Activated CD8-positive, alpha-beta memory T cell treated with anti-CD3 and anti-CD28 coated beads, Interleukin-2, amount 10 ng/mL, durations not matched to agents 7 days and 5 days (primary cell): ENCODE measurements around the gene PIK3R5. TPM values are rescaled to one million over a fixed set of nuclear protein-coding genes. Genes with fewer than 3 reads are reported as not detected.
A peak's percentile ranks its signal among the peaks of the same experiment; 100 is the strongest.

Source experiments
- ATAC-seq: fragments of 150-1000 bp; cut with Tn5 transposase; one replicate; pipeline ENCODE4 v1.10.0; 2021; ENCODE audit warnings: moderate library complexity
- CTCF ChIA-PET: fragments of 350-600 bp; sonication (Branson Sonifier 250); formaldehyde crosslinking; loops from one replicate; lab custom pipeline; 2021; ENCODE audit warnings: antibody characterized with exemption; lab: Charles Lee
- DNase-seq: peaks from one replicate; pipeline ENCODE4 v3.0.0-alpha.2; 2020
- H3K27ac Mint-ChIP-seq: one replicate; pipeline ENCODE4 v1.8.0; 2021; ENCODE audit warnings: mild to moderate bottlenecking, mixed read lengths
- H3K27me3 Mint-ChIP-seq: one replicate; pipeline ENCODE4 v1.8.0; 2021; ENCODE audit warnings: mixed read lengths
- H3K36me3 Mint-ChIP-seq: one replicate; pipeline ENCODE4 v1.8.0; 2021; ENCODE audit warnings: mild to moderate bottlenecking, mixed read lengths
- H3K4me1 Mint-ChIP-seq: one replicate; pipeline ENCODE4 v1.8.0; 2021; ENCODE audit warnings: mixed read lengths
- H3K4me3 Mint-ChIP-seq: one replicate; pipeline ENCODE4 v1.8.0; 2021; ENCODE audit warnings: mild to moderate bottlenecking, moderate library complexity, mixed read lengths
- H3K9me3 Mint-ChIP-seq: one replicate; pipeline ENCODE4 v1.8.0; 2022; ENCODE audit warnings: low read depth, mixed read lengths
- total RNA-seq, 2 experiments: library from RNA; stranded (reverse); gene quantifications; one replicate each; pipeline ENCODE4 v1.2.3, GENCODE V29; 2021

PIK3R5 gene, protein sequence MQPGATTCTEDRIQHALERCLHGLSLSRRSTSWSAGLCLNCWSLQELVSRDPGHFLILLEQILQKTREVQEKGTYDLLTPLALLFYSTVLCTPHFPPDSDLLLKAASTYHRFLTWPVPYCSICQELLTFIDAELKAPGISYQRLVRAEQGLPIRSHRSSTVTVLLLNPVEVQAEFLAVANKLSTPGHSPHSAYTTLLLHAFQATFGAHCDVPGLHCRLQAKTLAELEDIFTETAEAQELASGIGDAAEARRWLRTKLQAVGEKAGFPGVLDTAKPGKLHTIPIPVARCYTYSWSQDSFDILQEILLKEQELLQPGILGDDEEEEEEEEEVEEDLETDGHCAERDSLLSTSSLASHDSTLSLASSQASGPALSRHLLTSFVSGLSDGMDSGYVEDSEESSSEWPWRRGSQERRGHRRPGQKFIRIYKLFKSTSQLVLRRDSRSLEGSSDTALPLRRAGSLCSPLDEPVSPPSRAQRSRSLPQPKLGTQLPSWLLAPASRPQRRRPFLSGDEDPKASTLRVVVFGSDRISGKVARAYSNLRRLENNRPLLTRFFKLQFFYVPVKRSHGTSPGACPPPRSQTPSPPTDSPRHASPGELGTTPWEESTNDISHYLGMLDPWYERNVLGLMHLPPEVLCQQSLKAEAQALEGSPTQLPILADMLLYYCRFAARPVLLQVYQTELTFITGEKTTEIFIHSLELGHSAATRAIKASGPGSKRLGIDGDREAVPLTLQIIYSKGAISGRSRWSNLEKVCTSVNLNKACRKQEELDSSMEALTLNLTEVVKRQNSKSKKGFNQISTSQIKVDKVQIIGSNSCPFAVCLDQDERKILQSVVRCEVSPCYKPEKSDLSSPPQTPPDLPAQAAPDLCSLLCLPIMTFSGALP
- 10 to 100 TPM; 48.9 to 51.2 TPM for total RNA-seq

GRCh38 chr17:8965394-8966168 is at the start of gene PIK3R5:
Gene PIK3R5, minus strand, starts transcription at chr17:8965707. Its CDS starts 54,213 bp downstream, at chr17:8911494.
- Mint-ChIP-seq H3K27me3 (no peaks in the 10 kb centered on the region), H3K9me3 (peaks cover 12% of the 10 kb centered on the region), H3K27ac (peak within 1 kb of the TSS; percentile 97), H3K36me3 (peaks cover 44% of the 10 kb centered on the region), H3K4me3 (peak within 1 kb of the TSS; percentile 97), H3K4me1 (peaks cover 61% of the 10 kb centered on the region)
- CTCF ChIA-PET: interaction anchor here (1.0 to 3.3 kb wide), 7 partner anchors 9 to 70 kb away, joined by 3 to 23 read pairs (median 5); no protein-coding TSS in a partner anchor
- DNase-seq (peak; percentile 86), ATAC-seq (peak; percentile 87)

DNA sequence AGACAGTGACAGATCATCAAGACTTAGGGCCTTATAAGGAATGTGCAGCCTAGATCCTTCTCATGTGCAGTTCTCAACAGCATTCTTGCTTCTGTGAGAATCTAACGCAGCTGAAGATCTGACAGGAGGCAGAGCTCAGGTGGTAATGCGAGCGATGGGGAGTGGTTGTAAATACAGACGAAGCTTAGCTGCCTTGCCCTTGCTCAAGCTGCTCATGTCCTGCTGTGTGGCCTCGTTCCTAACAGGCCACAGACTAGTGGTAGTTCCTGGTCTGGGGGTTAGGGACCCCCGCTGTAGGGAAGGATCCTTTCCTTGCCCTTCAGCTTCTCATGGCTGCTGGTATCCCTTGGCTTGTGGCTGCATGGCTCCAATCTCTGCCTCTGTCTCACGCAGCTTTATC is 45.5 kb upstream of the PIK3R5 start:
- DNase-seq (no peak), ATAC-seq (no peak)
- CTCF ChIA-PET: interaction anchor here (1.0 kb wide), 1 partner anchor 13 kb away, joined by 3 read pairs; no protein-coding TSS in a partner anchor
- H3K4me3 Mint-ChIP-seq: no peak overlapping the region
- H3K27me3 Mint-ChIP-seq: peaks cover 59% of the 10 kb centered on the region
- H3K27ac Mint-ChIP-seq: no peak overlapping the region
- H3K4me1 Mint-ChIP-seq: no peaks in the 10 kb centered on the region
- no peaks in the 10 kb centered on the region for H3K36me3 Mint-ChIP-seq
- H3K9me3 Mint-ChIP-seq: no peaks in the 10 kb centered on the region

DNA sequence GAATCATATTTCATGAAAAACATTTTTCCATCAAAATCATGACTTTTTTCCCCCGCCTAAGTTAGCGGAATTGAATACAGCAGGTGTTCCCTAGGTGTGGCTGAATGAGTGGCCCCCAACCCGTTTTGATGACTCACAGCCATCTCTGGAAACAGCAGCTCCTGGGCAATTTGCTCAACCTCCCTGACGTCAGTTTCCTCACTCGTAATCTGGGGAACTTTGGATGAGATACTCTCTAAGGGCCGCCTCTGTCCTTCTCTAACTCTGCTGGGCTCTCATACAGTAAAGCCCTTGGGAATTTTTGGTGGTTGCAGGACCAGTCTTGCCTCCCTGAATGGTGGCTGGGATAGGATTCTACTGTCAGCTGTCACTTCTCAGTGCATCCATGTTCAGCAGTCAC is 44.2 kb upstream of the PIK3R5 start:
- CTCF ChIA-PET: interaction anchor here (0.8 kb wide), 1 partner anchor 11 kb away, joined by 3 read pairs; no protein-coding TSS in a partner anchor
- ATAC-seq (no peak), DNase-seq (no peak)
- H3K27me3 Mint-ChIP-seq: peaks cover 68% of the 10 kb centered on the region
- no peaks in the 10 kb centered on the region for H3K36me3 Mint-ChIP-seq
- H3K27ac Mint-ChIP-seq: no peak overlapping the region
- H3K4me3 Mint-ChIP-seq: no peak overlapping the region
- no peaks in the 10 kb centered on the region for H3K9me3 Mint-ChIP-seq
- H3K4me1 Mint-ChIP-seq: no peaks in the 10 kb centered on the region

GRCh38 chr17:9009096-9009495 is 43.6 kb upstream of the PIK3R5 start:
- H3K27ac Mint-ChIP-seq: no peak overlapping the region
- CTCF ChIA-PET: no interaction called here
- no peaks in the 10 kb centered on the region for H3K36me3 Mint-ChIP-seq
- H3K4me3 Mint-ChIP-seq: no peak overlapping the region
- H3K9me3 Mint-ChIP-seq: no peaks in the 10 kb centered on the region
- H3K27me3 Mint-ChIP-seq: peaks cover 70% of the 10 kb centered on the region
- DNase-seq (no peak), ATAC-seq (no peak)
- H3K4me1 Mint-ChIP-seq: no peaks in the 10 kb centered on the region

DNA sequence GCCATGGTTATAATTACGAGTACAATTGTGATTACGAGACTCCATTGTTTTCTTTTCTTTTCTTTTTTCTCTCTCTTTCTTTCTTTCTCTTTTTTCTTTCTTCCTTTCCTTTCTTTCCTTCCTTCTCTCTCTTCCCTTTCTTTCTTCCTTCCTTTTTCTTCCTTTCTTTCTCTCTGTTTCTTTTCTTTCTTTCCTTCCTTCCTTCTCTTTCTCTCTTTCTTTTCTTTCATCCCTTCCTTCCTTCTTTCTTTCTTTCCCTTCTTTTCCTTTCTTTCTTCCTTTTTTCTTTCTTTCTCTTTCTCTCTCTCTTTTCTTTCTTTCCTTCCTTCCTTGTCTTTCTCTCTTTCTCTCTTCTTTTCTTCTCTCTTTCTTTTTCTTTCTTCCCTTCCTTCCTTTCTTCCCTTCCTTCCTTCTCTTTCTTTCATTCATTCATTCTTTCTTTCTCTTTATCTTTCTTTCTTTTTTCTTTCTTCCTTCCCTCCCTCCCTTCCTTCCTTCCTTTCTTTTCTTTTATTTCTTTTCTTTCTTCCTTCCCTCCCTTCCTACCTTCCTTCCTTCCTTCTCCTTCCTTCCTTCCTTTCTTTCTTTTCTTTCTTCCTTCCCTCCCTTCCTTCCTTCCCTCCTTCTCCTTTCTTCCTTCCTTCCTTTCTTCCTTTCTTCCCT is 41.7 kb upstream of the PIK3R5 start:
- no peak overlapping the region for H3K27ac Mint-ChIP-seq
- no peak for DNase-seq
- CTCF ChIA-PET: interaction anchor here (1.3 kb wide), 1 partner anchor 10 kb away, joined by 4 read pairs; no protein-coding TSS in a partner anchor
- no peak overlapping the region for H3K4me3 Mint-ChIP-seq
- no peaks in the 10 kb centered on the region for H3K9me3 Mint-ChIP-seq
- H3K36me3 Mint-ChIP-seq: no peaks in the 10 kb centered on the region
- peaks cover 6% of the 10 kb centered on the region for H3K4me1 Mint-ChIP-seq
- ATAC-seq: no peak
- H3K27me3 Mint-ChIP-seq: peaks cover 71% of the 10 kb centered on the region

GRCh38 chr17:9006175-9006767 is 40.8 kb upstream of the PIK3R5 start:
- CTCF ChIA-PET: interaction anchor here (1.3 kb wide), 1 partner anchor 9 kb away, joined by 4 read pairs; no protein-coding TSS in a partner anchor
- no peak overlapping the region for H3K4me3 Mint-ChIP-seq
- H3K27ac Mint-ChIP-seq: no peak overlapping the region
- H3K36me3 Mint-ChIP-seq: no peaks in the 10 kb centered on the region
- H3K9me3 Mint-ChIP-seq: no peaks in the 10 kb centered on the region
- H3K27me3 Mint-ChIP-seq: peaks cover 77% of the 10 kb centered on the region
- no peak for DNase-seq
- ATAC-seq: no peak
- peaks cover 9% of the 10 kb centered on the region for H3K4me1 Mint-ChIP-seq

DNA sequence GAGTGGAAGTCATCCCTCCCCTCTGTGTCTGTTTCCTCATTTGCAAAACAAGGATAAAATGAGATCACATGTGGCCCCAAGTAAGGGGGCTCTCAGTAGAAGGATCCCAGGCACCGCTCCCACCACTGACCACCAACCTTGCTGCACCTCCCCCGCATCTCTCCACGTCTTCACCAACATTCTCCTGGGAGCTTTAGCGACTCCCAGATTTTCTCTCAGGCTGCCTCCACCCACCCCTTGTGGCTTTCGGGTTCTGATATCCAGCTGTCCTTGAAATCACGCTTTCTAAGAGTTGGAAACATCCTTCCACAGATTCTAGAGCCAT is 39.4 kb upstream of the PIK3R5 start:
- Mint-ChIP-seq H3K4me1 (peaks cover 9% of the 10 kb centered on the region), H3K9me3 (no peaks in the 10 kb centered on the region), H3K36me3 (no peaks in the 10 kb centered on the region), H3K27me3 (peaks cover 78% of the 10 kb centered on the region), H3K4me3 (no peak overlapping the region), H3K27ac (no peak overlapping the region)
- ATAC-seq (no peak), DNase-seq (no peak)
- CTCF ChIA-PET: no interaction called here

DNA sequence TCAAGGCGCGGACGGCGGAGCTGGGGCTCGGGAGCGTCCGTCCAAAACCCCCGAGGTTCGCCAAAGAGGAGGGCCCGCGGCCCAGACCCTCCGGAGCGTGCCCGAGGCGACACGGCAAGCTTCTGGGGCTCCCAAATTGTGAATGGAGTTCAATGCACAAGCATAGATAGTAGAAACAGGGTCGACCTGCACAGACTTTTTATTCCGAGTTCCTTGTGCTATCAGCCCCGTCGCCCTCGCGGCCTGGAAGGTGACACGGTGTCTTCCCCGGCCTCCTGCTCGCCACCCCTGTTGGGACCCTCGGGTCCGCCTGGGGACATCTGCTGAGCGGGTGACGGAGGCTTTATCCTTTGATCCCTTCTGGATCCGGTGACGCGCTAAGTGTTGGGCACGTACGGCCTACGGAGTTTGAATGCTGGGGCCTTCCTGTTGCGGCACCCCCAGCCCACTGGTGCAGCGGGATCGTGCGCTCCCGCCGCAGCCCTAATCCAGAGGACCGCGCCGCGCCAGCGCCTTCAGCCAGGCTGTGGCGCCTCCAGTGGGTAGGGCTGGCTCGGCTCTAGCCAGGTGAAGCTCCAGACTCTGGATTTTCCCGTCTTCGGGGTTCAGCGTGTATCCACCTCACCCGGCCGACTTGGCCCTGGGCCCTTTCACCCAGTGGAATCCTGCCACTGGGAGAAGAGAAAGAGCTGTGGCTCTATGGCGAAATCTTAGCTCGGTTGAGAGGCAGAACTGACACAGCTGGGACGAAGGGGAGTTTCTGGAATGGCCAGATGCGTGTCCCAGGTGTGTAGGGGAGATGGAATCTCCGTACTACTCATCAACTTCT is 38.8 kb upstream of the PIK3R5 start:
- no peak overlapping the region for H3K27ac Mint-ChIP-seq
- H3K4me1 Mint-ChIP-seq: peaks cover 9% of the 10 kb centered on the region
- CTCF ChIA-PET: no interaction called here
- H3K9me3 Mint-ChIP-seq: no peaks in the 10 kb centered on the region
- no peak for DNase-seq
- H3K4me3 Mint-ChIP-seq: no peak overlapping the region
- H3K27me3 Mint-ChIP-seq: peaks cover 76% of the 10 kb centered on the region
- H3K36me3 Mint-ChIP-seq: no peaks in the 10 kb centered on the region
- no peak for ATAC-seq

- Mint-ChIP-seq H3K4me1 (peaks cover 9% of the 10 kb centered on the region), H3K4me3 (no peak overlapping the region), H3K36me3 (no peaks in the 10 kb centered on the region), H3K9me3 (no peaks in the 10 kb centered on the region), H3K27ac (no peak overlapping the region), H3K27me3 (peaks cover 78% of the 10 kb centered on the region)
- CTCF ChIA-PET: interaction anchor here (0.7 kb wide), 1 partner anchor 125 kb away, joined by 3 read pairs; no protein-coding TSS in a partner anchor
- DNase-seq (no peak), ATAC-seq (no peak)
Observed at GRCh38 chr17:9003355-9004131, 38.0 kb upstream of the PIK3R5 start.

- Mint-ChIP-seq H3K4me1 (peaks cover 9% of the 10 kb centered on the region), H3K9me3 (no peaks in the 10 kb centered on the region), H3K27ac (no peak overlapping the region), H3K4me3 (peak overlapping the region; percentile 28), H3K36me3 (no peaks in the 10 kb centered on the region), H3K27me3 (peaks cover 79% of the 10 kb centered on the region)
- peak; percentile 57 for ATAC-seq
- DNase-seq: no peak
- CTCF ChIA-PET: interaction anchor here (0.7 kb wide), 1 partner anchor 124 kb away, joined by 3 read pairs; no protein-coding TSS in a partner anchor
Observed at GRCh38 chr17:9002606-9003354, 37.3 kb upstream of the PIK3R5 start.
